ENCODE data around the gene ZNF770.
"Not testable (repeated sequence)": the region's sequence is repeated elsewhere in the genome, so short reads cannot be mapped to it uniquely, and the experiment has no call there.

ZNF770 gene

DNA sequence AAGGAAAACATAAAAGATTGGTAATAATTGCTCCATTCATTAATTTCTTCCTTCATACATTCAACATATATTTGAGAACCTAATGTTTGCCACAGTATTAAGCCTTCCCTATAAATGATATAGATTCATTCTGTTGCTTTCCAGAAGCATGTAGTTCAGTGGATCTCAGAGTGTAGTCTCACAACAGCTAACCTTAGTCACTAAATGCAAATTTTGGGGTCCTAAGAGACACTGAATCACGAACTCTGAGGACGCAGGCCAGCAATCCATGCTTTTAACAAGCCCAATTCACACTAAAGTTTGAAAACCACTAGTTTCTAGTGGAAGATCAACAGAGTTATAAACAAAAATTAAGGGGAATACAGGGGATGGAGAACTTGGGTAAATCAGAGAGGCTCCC lies 11.3 kb downstream of the ZNF770 start:
- DNase-seq, result no peak

DNA sequence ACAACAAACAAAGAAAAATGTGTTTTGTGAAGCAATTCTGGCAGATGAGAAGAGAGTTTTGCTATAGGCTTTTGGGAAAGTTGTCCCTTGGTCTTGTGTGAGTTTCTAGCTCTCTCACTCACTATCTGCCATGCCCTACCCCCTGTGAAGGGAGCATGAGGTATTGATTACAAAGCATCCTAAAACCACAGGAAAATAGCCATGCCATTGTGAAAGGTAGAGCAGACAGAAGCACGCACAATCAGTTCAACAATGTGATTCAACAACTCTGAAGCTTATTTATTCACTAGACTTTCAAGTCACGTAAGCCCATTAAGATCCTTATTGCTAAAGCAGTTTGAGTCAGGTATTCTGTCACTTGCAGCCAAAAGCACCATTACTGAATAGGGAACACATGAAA lies 12.0 kb downstream of the ZNF770 start:
- DNase-seq, result no peak

GRCh38 chr15:34973512-34973911 lies 14.6 kb downstream of the ZNF770 start:
- DNase-seq, result no peak

- not testable (repeated sequence) for DNase-seq
Observed at GRCh38 chr15:34970098-34970643, 17.9 kb downstream of the ZNF770 start.

- peak; percentile 79 for DNase-seq
Observed at GRCh38 chr15:34969340-34970097, 18.6 kb downstream of the ZNF770 start, which contains the start of gene AQR. Gene AQR (minus strand): TSS chr15:34969742. CDS start chr15:34969613, 129 bp downstream.

DNA sequence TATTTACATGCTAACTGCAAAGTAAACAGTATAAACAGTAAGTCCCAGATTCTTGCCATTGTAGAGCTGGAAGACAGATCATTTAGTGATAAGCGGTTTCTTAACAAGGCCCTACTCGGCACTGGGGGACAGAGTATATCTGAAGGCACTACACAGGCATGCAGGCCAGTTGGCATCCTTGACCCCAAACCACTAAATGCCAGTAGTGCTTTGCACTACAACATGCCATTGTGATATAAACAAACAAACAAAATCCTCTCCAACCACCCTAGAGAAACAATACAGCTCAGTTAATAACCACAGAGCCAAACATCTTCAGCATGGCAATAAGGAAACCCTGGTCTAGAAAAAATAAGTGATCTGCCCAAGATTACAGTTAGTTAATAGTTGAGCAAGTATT lies 23.8 kb downstream of the ZNF770 start:
- no peak for DNase-seq

DNA sequence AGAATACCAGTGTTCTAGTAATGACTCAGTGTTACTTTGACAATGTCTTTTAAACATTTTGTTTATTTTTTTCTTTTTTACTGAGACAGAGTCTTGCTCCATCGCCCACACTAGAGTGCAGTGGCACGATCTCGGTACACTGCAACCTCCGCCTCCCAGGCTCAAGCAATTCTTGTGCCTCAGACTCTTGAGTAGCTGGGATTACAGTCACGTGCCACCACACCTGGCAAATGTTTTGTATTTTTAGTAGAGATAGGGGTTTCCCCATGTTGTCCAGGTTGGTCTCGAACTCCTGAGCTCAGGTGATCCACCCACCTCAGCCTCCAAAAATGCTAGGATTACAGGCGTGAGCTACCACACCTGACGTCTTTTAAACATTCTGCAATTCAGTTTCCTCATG lies 34.2 kb downstream of the ZNF770 start:
- DNase-seq, result no peak

GRCh38 chr15:34952481-34952880 lies 35.6 kb downstream of the ZNF770 start:
- no peak for DNase-seq

DNA sequence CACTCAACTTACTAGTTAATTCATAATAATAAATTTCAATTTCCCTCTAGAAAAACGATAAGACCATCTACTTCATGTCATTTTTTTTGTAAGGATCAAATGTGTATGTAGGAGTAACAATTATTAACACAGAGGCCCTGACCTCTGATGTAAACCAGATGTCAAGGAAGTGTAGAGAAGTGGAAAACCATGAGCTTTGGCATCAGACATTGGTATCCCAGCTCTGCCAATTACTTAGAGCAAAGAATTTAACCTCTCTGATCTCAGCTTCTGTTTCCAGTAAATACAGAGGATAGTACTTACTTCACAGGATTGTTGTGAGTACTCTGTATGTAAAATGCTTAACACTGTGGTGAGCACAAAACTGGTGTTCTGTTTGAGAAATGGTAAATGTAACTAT lies 36.1 kb downstream of the ZNF770 start:
- no peak for DNase-seq

DNA sequence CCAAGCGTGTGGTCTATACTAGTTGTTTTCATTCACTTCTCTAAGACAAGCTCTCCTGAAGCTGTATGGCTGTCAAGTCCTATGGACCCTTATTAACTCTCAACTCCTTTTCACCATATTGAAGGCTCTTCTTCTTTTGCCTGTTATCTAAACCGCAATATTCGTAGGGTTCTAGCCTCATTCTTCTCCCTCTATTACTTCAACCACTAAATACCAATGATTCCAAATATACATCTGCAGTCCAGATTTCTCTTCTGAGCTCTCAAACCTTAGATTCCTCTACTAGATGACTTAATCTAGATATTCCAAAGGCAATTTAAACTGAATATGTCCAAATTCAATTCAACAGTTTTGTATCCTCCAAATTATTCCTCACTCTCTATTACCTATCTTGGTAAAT lies 43.2 kb downstream of the ZNF770 start:
- no peak for DNase-seq

- no peak for DNase-seq
Observed at GRCh38 chr15:34943711-34944110, 44.4 kb downstream of the ZNF770 start.

DNA sequence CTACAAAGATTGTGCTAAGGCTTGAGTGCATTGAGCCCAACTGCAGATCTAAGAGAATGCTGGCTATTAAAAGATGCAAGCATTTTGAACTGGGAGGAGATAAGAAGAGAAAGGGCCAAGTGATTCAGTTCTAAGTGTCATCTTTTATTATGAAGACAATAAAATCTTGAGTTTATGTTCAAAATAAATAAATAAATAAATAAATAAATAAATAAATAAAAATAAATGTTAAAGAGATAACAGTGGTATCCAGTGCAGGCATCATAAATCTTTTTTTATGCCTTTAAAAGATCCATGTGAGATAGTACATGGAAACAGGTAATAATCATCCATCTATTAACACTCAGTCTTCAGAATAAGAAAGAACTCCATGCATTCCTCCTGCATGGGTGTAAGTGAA lies 44.8 kb downstream of the ZNF770 start:
- DNase-seq, result not testable (repeated sequence)

DNA sequence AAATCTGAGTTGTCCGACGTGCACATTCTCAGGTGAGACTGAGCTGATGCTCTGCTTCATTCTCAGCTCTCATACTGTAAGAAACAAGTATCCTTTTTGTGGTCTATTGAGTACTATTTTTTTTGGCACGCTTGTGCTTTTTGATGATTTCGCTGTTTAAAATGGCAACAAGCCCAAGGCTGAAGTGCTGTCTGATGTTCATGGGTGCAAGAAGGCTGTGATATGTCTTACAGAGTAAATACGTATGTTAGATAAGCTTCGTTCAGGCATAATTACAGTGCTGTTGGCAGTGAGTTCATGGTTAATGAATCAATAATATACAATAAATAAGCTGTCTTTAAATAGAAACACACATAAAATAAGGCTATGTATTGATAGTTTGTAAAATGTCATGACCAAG lies 45.7 kb downstream of the ZNF770 start:
- DNase-seq, result no peak

DNA sequence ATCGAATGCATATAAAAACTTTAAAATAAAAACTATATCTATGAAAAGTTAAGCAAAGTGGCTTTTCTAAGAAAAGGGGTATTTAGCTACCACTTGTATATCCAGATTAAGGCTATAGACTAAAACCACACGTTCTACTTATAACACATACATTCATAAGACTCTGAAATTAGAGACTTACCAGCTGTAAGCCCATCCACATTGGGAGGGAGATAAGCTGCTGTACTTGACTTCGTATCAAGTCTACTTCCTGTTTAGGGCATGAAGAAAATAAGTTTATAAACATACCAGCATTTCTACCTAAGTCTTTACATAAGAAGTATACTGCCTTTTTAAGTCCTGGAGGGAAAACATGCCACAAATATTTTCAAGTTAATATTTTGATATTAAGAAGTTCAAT lies 46.3 kb downstream of the ZNF770 start:
- DNase-seq, result no peak

GRCh38 chr15:34941185-34941698 lies 46.8 kb downstream of the ZNF770 start:
- no peak for DNase-seq

DNA sequence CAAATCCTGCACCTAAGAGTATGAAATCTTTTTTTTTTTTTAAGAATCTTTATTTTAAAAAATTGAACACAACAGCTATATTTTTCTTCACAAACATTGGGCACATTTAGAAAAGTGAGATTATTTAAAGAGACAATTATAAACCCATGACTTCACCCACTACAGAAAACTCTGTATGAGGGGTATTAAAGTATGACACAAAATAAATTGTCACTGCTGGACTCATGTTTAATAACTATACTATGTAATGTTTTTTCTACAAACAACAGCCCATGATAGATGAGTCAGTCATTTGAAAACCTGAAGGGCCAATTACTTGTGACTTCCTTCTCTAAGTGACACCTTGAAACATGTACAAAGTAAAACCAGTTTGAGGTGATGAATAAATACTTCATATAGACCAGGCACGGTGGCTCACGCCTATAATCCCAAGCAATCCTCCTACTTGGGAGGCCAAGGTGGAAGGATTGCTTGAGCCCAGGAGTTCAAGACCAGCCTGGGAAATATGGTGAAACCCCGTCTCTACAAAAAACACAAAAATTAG lies 54.6 kb downstream of the ZNF770 start:
- DNase-seq, result no peak

- not testable (repeated sequence) for DNase-seq
Observed at GRCh38 chr15:34928349-34928748, 59.7 kb downstream of the ZNF770 start.

All from right kidney (tissue), 1 donor.